Measurements from ENCODE around the gene ATP6V0C. TPM values are rescaled to one million over a fixed set of nuclear protein-coding genes. Genes with fewer than 3 reads are reported as not detected.
"Not testable (repeated sequence)": the region's sequence is repeated elsewhere in the genome, so short reads cannot be mapped to it uniquely, and the experiment has no call there.

The ATP6V0C gene
- total and polyA plus RNA-seq, 2 experiments from 2014 or later, result 81.4 to 375 TPM

GRCh38 chr16:2531696-2532493 lies 18.1 kb downstream of the ATP6V0C start:
- DNase-seq (ENCODE audit: low spot score), result peak; percentile 99
- Histone ChIP-seq H3K27me3 (no peaks in the 10 kb centered on the region), H4K20me1 (ENCODE audit: insufficient read depth, poor library complexity, severe bottlenecking) (no peaks in the 10 kb centered on the region), H3K4me1 (ENCODE audit: insufficient read depth) (peaks cover 5% of the 10 kb centered on the region), H3K36me3 (replicated peaks; ENCODE audit: insufficient read depth, low read depth) (no peaks in the 10 kb centered on the region), H3K4me3 (peak overlapping the region; percentile 34), H3K9me2 (replicated peaks; ENCODE audit: insufficient read depth) (no peaks in the 10 kb centered on the region), H3K27ac (peak overlapping the region; percentile 94), H3K79me2 (no peaks in the 10 kb centered on the region), H2AFZ (peak overlapping the region; percentile 37), H3K4me2 (peak overlapping the region; percentile 89), H3K9me3 (ENCODE audit: low read depth) (no peaks in the 10 kb centered on the region)
- WGBS (ENCODE audit: low lambda C conversion rate, missing lambda C conversion rate), result 1% methylated on average over 45 of the region's 84 CpGs
- TF ChIP-seq EZH2phosphoT487 (IDR thresholded peaks at IDR 0.05; ENCODE audit: low read depth, severe bottlenecking, unreplicated experiment), result no peak
- TF ChIP-seq CTCF (IDR thresholded peaks at IDR 0.05; ENCODE audit: poor library complexity), result no peak

GRCh38 chr16:2532494-2533141 lies 18.9 kb downstream of the ATP6V0C start:
- no peaks in the 10 kb centered on the region for H3K79me2 ChIP-seq
- H3K9me3 ChIP-seq (ENCODE audit: low read depth), result no peaks in the 10 kb centered on the region
- no peaks in the 10 kb centered on the region for H3K36me3 ChIP-seq (replicated peaks; ENCODE audit: insufficient read depth, low read depth)
- WGBS (ENCODE audit: low lambda C conversion rate, missing lambda C conversion rate), result 3% methylated on average over 37 of the region's 37 CpGs
- peak; percentile 91 for DNase-seq (ENCODE audit: low spot score)
- no peaks in the 10 kb centered on the region for H4K20me1 ChIP-seq (ENCODE audit: insufficient read depth, poor library complexity, severe bottlenecking)
- peak overlapping the region; percentile 94 for H3K27ac ChIP-seq
- no peaks in the 10 kb centered on the region for H3K9me2 ChIP-seq (replicated peaks; ENCODE audit: insufficient read depth)
- peak overlapping the region; percentile 34 for H3K4me3 ChIP-seq
- peak overlapping the region; percentile 89 for H3K4me2 ChIP-seq
- no peaks in the 10 kb centered on the region for H3K27me3 ChIP-seq
- H3K4me1 ChIP-seq (ENCODE audit: insufficient read depth), result peaks cover 5% of the 10 kb centered on the region
- peak overlapping the region; percentile 37 for H2AFZ ChIP-seq
- no peak for TF ChIP-seq EZH2 (IDR thresholded peaks at IDR 0.05; ENCODE audit: borderline replicate concordance)
- no peak for TF ChIP-seq CTCF (IDR thresholded peaks at IDR 0.05; ENCODE audit: poor library complexity)
- TF ChIP-seq EZH2phosphoT487 (IDR thresholded peaks at IDR 0.05; ENCODE audit: low read depth, severe bottlenecking, unreplicated experiment), result no peak

- H3K4me1 ChIP-seq (ENCODE audit: insufficient read depth); H4K20me1 ChIP-seq (ENCODE audit: insufficient read depth, poor library complexity, severe bottlenecking); H3K36me3 ChIP-seq (replicated peaks; ENCODE audit: insufficient read depth, low read depth); DNase-seq (ENCODE audit: low spot score); H3K9me3 ChIP-seq (ENCODE audit: low read depth); H3K27me3 ChIP-seq; H3K9me2 ChIP-seq (replicated peaks; ENCODE audit: insufficient read depth); H3K79me2 ChIP-seq: not testable (repeated sequence)
- peak overlapping the region; percentile 89 for H3K4me2 ChIP-seq
- peak overlapping the region; percentile 94 for H3K27ac ChIP-seq
- H3K4me3 ChIP-seq, result peak overlapping the region; percentile 34
- H2AFZ ChIP-seq, result peak overlapping the region; percentile 37
- 54% methylated on average over 15 of the region's 16 CpGs for WGBS (ENCODE audit: low lambda C conversion rate, missing lambda C conversion rate)
Measured at GRCh38 chr16:2533142-2533755, 19.5 kb downstream of the ATP6V0C start.

GRCh38 chr16:2533912-2534311 lies 20.2 kb downstream of the ATP6V0C start:
- TF ChIP-seq EZH2 (IDR thresholded peaks at IDR 0.05; ENCODE audit: borderline replicate concordance) (no peak), EZH2phosphoT487 (IDR thresholded peaks at IDR 0.05; ENCODE audit: low read depth, severe bottlenecking, unreplicated experiment) (no peak)
- Histone ChIP-seq H3K4me2 (no peak overlapping the region), H2AFZ (no peak overlapping the region), H3K36me3 (replicated peaks; ENCODE audit: insufficient read depth, low read depth) (no peaks in the 10 kb centered on the region), H3K4me1 (ENCODE audit: insufficient read depth) (peaks cover 6% of the 10 kb centered on the region), H3K4me3 (no peak overlapping the region), H3K27ac (no peak overlapping the region), H4K20me1 (ENCODE audit: insufficient read depth, poor library complexity, severe bottlenecking) (peaks cover 4% of the 10 kb centered on the region), H3K9me3 (ENCODE audit: low read depth) (no peaks in the 10 kb centered on the region), H3K79me2 (peaks cover 4% of the 10 kb centered on the region), H3K9me2 (replicated peaks; ENCODE audit: insufficient read depth) (no peaks in the 10 kb centered on the region), H3K27me3 (no peaks in the 10 kb centered on the region)
- WGBS (ENCODE audit: low lambda C conversion rate, missing lambda C conversion rate), result 95% methylated on average over 11 of the region's 11 CpGs
- DNase-seq (ENCODE audit: low spot score), result no peak

- H3K4me2 ChIP-seq; H3K4me3 ChIP-seq; H3K27ac ChIP-seq; H3K9me3 ChIP-seq (ENCODE audit: low read depth); H2AFZ ChIP-seq; H3K79me2 ChIP-seq; DNase-seq (ENCODE audit: low spot score); H4K20me1 ChIP-seq (ENCODE audit: insufficient read depth, poor library complexity, severe bottlenecking); H3K27me3 ChIP-seq; H3K36me3 ChIP-seq (replicated peaks; ENCODE audit: insufficient read depth, low read depth); H3K9me2 ChIP-seq (replicated peaks; ENCODE audit: insufficient read depth): not testable (repeated sequence)
- H3K4me1 ChIP-seq (ENCODE audit: insufficient read depth), result peaks cover 10% of the 10 kb centered on the region
- WGBS (ENCODE audit: low lambda C conversion rate, missing lambda C conversion rate), result 93% methylated on average over 5 of the region's 5 CpGs
Measured at GRCh38 chr16:2534335-2534734, 20.6 kb downstream of the ATP6V0C start.
